Measurements from ENCODE around the gene PTPRN2.
"Not testable (repeated sequence)": the region's sequence is repeated elsewhere in the genome, so short reads cannot be mapped to it uniquely, and the experiment has no call there.

PTPRN2 gene

DNA sequence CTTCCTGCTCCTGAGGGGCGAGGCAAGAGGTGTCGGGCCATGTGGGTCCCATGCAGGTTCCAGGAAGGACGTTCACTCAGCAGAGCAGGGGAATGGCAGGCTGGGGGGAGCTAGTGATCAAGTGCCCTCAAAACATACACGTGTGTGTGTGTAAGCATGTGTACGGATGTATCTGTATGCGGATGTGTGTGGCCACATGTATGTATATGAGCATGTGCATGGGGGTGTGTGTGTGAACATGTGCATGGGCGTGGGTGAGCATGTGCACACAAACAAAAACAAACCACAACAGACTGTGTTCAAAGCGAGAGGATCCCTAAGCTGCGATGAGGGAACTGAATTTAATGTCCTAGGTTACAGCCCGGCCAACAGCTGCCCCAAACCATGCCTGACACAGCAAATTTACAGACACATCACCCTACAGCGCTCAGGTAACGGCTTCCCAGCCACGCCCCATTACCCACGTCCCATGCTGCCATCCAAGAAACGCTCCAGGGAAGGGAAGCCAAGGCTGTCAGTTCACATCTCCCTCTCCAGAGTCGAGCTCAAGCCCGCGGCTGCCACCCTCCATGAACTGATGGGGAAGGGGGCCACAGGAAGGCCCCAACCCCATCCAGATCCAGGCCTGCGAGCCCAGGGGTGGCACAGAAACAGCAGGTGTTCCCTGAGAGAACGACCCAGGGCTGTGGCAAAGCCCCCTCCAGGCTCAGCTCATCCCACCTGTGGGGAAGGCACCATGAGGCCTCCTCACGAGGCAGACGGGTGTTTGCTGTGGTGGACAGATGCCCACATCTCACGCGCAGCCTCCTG is 56.6 kb downstream of the PTPRN2 start:
- DNase-seq, result peak; percentile 49

DNA sequence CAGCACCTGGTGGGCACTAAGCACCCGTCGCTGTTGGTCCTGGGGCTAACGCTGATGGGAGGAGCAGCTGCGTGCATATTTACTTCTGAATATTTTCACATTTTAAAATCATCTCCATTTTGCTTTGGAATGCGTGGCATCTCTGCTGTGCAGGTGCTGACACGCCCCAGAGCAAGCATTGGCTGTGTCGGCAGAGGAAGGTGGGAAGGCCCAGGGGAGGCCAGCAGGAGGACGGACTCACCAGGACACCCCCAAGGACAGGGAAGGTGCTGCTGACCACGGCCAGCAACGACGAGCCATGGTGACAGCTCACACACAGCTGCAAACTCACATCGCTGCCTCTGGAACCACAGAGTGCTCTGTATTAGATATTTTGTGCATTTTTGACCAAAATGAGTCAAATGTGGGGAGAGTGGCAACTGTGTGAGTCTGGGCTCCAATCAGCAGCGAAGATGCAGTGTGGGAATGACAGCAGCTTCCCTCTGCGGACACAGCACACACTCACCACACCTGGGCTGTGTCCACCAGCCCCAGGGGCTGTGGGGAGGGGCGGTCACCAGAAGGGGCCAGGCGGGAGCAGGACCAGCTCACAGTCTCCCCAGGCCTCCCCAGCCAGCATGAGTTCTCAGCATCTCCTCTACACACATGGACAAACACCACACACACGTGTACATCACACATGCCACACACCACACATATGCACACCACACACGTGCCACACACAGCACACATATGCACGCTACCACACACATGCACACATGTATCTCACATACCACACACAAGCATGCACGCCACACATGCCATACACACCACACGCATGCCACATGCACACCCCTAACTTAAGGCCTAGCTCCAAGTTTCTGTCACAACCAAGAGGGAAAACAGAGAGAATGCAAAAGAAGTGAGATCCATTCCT is 58.2 kb downstream of the PTPRN2 start:
- no peak for DNase-seq

DNA sequence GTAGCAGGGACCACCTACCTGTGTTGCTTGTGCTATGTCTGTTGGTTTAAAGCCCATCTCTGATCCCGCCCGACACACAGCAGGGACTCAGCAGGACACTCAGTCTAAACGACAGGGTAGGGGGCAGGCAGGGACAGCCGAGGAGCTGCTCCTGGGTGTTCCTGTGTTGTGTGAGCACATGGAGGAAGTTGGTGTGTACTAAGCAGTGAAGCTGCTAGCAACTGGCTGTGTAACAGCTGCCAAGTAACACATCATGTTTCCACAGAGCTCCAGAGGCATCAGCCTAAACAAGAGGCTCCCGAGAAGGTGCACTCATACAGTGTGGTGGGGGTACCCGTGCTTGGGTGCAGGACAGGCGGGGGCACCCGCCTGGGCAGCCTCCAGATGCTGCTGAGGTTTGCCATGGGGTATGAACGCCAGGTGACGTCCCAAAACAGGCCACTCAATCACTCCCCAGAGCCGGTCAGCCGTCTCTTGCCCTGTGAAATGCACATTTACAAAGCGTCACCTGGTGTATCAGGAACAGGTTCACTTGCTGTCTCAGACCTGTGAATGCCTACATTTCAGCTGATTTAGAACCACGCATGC is 59.6 kb downstream of the PTPRN2 start:
- no peak for DNase-seq

DNA sequence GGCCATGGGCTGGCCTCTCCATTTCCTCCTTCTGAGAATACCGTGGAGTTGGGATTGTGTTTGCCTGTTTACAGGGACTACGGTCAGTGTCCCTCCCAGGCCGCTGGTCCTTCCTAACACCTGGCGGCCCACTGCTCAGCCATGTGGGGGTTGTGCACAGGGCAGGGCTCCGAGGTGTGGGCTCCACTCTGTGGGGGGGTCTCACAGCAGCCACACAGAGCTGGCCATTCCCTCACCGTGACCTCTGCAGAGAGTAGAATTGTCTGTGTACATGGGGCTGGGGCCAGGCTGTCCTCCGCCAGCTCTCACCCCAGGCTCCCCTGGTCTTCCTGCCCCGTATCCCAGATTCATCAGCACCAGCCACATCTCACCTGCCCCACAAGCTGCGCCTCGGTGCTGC is 60.1 kb downstream of the PTPRN2 start:
- DNase-seq, result no peak

DNA sequence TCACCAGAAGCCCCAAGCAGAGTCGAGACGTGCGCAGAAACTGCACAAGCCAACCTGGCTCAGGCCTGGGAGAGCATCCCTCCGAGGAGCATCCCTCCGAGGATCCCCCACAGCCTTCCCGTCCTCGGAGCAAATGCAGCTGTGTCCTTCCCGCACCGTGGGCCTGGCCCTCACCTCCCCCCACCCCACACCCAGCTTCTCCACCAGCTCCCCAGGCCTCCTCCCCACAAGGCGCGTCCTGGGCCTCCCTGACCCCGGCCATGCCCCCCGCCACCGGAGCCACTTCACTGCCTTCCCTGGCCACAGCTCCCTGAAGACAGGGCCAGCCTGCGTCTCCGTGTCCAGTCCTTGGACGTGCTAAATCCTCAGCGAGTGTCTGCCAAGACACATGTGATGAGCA is 60.6 kb downstream of the PTPRN2 start:
- no peak for DNase-seq

DNA sequence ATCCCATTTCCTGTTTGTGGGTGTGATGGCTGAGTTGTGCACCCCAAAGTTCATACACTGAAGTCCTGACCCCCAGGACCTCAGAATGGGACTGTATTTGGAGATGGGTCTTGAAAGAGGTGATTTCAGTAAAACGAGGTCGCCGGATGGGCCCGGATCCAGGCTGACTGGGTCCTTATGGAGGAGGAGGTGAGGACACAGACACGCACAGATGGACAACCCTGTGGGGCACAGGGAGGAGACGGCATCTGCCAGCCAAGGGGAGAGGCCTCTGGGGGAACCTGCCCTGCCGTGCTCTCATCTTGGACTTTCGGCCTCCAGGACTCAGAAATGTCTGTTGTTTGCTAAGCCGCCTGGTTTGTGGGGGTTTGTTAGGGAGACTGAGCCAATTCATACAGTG is 61.1 kb downstream of the PTPRN2 start:
- DNase-seq, result no peak

DNA sequence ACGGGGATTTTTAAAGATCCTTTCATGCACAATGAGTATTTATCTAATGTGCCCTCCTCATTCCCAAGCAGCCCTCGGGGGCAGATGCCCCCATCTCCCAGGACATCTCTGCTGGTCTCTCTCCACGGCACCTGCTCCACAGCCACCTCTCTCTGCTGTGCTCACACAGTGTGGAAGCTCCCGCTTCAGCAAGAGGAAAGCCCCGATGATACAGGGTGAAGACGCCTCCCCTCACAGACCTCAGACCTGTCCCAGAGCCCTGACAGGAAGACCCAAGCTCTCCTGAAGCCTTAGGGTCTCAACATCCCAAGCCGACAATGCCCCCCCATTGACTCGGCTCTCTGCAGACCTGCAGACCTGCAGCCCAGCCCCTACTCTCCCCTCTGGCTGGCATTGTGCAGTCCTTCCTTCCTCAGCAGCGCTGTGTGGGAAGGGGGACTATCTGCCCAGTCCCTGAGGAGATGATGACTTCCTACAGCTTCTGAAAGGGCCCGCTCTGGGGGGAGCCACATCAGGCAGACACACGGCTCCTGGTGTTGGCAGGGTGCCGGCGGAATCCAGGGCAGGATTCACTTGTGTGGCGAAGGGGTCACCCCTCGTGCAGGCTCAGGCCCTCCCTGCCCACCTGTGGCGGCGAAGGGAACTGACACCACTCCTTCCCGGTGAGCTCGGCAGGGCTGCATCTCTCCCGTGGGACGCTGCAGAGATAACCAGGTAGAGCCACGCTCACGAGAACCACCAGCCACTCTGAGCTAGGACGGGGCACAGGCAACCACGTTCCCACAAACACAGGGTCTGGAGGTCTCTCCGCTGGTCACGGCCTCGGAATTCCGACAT is 61.8 kb downstream of the PTPRN2 start:
- no peak for DNase-seq

DNA sequence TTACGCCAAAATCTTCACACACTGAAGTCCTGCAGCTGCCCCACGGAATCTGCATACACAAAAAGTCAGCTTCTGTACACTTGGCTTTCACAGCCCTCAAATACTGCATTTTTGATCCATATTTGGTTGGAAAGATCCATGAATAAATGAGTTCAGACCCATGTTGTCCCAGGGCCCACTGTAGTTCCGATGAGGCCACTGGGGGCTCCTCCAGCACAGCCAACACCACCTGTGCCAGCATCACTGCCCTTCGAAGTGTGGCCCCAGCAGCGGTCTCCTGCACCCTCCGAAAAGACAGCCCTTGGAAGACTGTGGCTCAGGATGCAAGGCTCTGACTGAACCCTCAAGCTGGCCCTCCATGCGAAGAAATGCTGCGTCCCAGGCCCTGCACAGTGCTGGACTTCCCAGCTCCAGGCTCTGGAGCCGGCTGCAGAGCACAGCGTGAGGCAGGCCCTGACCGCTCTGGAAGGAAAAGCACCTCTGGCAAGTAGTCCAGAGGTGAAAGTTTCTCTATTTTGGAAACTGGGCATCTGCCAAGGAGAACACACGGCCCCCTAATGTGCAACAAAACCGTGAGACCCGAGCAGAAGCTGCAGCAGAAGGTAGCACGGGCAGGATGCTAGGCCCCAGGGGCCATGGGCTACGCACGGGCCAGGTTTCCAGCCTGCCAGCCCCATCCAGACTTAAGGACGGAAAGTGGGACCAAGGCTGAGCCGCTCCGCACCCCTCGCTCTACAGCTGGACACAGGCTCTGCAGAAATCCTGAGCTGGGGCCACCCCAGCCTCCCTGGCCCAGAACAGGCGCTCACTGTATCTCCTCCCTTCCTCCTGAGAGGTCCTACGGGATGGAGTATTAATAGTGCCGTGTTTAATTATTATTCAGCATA is 62.6 kb downstream of the PTPRN2 start:
- no peak for DNase-seq

DNA sequence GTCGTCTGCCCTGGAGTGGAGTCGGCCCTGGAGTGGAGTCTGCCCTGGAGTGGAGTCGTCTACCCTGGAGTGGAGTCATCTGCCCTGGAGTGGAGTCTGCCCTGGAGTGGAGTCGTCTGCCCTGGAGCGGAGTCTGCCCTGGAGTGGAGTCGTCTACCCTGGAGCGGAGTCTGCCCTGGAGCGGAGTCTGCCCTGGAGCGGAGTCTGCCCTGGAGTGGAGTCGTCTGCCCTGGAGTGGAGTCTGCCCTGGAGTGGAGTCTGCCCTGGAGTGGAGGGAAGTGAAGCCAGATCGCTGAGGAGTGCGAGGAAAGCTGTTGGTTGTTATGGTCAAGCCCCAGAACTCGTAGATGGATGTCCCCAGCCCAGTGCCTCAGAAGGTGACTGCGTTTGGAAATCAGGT is 63.3 kb downstream of the PTPRN2 start:
- DNase-seq, result peak; percentile 35

DNA sequence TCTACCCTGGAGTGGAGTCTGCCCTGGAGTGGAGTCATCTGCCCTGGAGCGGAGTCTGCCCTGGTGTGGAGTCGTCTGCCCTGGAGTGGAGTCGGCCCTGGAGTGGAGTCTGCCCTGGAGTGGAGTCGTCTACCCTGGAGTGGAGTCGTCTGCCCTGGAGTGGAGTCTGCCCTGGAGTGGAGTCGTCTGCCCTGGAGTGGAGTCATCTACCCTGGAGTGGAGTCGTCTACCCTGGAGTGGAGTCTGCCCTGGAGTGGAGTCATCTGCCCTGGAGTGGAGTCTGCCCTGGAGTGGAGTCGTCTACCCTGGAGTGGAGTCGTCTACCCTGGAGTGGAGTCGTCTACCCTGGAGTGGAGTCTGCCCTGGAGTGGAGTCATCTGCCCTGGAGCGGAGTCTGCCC is 63.7 kb downstream of the PTPRN2 start:
- not testable (repeated sequence) for DNase-seq

DNA sequence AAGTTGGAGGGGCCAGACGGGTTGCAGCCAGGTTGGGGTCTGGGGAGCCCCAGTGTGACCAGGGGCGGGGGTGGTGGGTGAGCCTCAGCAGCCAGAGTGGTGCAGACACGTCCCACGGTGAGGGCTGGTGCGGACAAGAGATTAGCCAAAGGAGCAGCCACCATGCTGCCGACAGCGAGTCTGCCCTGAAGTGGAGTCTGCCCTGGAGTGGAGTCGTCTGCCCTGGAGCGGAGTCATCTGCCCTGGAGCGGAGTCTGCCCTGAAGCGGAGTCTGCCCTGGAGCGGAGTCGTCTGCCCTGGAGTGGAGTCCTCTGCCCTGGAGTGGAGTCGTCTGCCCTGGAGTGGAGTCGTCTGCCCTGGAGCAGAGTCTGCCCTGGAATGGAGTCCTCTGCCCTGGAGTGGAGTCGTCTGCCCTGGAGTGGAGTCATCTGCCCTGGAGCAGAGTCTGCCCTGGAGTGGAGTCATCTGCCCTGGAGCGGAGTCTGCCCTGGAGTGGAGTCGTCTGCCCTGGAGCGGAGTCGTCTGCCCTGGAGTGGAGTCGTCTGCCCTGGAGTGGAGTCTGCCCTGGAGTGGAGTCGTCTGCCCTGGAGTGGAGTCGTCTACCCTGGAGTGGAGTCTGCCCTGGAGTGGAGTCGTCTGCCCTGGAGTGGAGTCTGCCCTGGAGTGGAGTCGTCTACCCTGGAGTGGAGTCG is 64.3 kb downstream of the PTPRN2 start:
- DNase-seq, result not testable (repeated sequence)

DNA sequence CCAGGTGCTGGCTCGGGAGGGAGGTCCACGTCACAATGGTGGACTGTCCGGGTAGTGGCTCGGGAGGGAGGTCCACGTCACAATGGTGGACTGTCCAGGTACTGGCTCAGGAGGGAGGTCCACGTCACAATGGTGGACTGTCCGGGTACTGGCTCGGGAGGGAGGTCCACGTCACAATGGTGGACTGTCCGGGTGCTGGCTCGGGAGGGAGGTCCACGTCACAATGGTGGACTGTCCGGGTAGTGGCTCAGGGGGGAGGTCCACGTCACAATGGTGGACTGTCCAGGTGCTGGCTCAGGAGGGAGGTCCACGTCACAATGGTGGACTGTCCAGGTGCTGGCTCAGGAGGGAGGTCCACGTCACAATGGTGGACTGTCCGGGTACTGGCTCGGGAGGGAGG is 65.8 kb downstream of the PTPRN2 start:
- not testable (repeated sequence) for DNase-seq

DNA sequence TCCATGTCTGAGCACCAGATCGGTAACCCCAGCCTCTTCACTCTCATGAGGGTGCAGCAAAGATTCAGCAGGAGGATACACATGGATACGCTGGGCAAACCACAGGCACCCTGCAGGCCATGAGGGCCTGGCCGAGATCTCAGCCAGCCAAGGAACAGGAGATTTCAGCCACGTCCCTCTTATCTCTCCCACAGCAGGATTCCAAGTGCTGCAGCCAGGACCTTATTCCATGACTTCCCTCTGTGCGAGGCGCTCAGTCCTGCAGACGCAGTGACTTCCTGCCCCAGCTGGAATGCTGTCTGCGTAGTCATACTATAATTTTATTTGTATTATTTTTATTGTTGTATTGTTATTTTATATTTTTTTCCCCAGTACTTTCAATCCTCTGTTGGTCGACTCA is 66.8 kb downstream of the PTPRN2 start:
- no peak for DNase-seq

DNA sequence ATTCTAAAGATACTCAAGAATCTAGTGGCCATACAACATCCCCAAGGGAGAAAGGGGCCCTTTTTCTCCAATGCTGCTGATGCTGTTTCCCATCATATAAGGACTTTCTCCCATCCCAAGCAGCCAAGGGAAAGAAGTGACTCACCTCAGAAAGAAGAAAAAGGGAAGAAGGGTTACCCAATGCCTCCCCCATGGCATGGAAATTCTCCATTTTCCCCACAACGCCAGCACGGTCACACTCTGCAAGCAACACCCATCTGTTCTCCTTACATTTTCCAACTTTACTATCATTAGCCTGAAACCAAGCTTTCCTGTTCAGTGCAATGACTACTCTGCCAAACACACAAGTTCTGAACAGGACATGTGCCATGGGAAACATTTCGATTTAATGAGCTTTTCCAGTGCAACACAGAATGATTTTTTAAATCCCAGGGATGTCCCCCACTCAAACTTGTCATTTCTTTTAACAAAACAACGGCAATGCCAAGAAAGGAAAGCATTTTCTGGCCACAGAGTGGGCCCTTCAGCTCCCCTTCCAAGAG is 67.9 kb downstream of the PTPRN2 start:
- no peak for DNase-seq

DNA sequence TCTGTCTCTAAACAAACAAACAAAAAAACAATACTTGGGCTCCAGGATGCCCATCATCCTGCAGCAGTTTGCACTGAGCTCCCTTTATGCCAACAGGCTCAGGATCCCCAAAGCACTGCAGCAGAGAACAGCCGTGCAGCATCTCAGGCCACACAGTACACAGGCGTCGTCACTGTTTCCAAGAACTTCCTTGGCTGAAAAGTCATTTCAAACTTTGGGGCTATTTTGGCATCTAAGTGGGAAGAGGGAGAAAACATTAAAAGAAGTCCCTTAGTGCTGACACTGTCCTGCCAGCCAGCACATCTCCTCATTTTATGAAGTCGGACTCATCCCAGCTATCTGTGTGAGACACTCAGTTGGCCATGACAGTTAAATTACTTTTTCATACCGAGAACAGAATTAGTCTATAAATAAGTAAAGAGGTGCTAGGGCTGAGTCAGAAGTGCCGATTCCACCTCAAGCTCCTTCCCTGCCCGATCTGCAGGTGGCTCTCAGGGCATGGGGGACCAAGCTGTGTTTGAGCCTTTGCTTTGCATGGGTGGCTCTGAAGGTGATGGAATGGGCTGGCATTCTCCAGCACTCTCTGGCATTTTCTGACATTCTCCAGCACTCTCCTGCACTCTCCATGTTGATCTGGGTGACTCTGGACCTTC is 68.5 kb downstream of the PTPRN2 start:
- DNase-seq, result no peak

DNA sequence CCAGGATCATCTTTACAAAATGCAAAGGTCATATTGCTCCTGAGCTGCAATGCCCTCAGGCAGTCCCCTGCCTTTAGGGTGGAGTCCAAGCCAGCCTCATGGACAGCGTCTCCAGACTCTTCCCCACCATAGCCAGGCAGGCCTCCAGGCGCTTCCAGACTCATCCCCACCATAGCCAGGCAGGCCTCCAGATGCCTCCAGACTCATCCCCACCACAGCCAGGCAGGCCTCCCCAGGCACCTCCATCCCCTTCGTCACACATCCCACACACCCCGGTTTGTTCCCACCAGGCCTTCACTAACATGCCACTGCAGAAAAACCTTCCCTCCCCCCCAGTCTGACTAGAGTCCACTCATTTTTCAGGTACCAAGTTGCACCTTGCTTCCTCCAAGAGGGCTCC is 70.1 kb downstream of the PTPRN2 start:
- DNase-seq, result no peak

DNA sequence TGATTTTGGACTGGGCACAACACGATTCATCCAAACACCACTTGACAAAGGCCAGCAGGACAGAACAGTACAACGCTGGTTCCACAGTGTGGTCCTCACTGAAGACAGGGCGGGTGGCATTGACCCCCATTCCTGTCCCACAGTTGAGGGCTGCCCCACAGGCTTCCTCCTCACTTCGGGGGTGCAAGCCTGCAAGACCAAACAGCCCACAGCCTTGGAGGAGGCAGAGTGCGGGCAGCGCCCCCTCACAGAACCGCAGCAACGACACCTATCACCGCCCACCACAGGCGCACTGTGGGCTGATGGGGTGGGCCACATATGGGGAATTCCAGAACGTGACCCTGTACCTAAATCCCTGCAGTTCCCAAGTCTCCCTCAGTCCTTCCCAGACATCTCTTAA is 70.6 kb downstream of the PTPRN2 start:
- no peak for DNase-seq

DNA sequence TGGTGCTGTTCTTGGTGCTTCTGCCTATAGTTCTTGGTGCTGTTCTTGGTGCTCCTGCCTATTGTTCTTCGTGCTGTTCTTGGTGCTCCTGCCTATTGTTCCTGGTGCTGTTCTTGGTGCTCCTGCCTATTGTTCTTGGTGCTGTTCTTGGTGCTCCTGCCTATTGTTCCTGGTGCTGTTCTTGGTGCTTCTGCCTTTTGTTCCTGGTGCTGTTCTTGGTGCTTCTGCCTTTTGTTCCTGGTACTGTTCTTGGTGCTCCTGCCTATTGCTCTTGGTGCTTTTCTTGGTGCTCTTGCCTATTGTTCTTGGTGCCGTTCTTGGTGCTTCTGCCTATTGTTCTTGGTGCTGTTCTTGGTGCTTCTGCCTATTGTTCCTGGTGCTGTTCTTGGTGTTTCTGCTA is 71.1 kb downstream of the PTPRN2 start:
- no peak for DNase-seq

DNA sequence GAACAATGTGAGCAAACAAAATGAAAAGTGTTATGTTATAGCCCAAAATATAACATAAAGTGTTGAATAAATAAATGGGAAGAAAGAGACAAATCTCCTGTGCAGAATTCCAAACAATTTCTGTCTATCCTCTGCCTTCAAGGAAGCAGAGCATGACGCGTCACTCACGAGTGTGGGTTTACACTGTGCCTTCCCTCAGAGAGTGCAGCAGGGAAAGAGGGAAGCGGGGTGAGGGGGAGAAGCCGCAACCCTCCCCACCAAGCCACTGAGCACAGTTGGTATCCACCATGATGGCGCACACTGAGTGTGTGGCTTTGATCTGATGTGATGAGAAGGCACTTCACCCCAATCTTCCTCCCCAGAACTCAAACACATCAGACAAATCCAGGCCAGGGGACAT is 74.8 kb downstream of the PTPRN2 start:
- DNase-seq, result no peak

DNA sequence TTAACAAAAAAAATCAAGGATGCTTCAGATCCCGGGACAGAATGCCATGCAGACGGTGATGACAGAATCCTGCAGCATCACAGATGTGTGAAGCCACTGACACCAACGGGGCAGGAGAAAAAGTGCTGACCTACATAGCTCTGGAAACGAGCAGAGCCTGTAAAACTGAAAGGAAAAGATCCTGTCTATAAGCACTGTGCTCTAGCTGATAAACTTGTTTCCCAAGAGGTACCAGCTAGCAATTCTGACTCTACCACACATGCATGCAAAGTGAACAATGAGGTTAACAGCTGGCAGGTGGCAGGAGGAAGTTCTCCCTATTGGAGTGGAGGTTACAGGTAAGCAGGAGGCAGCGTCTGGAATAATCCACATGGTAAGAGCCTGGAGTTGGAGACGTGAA is 75.6 kb downstream of the PTPRN2 start:
- no peak for DNase-seq
